ENCODE measurements around the gene CELF1.
"Not testable (repeated sequence)": the region's sequence is repeated elsewhere in the genome, so short reads cannot be mapped to it uniquely, and the experiment has no call there.

The CELF1 gene

GRCh38 chr11:47536915-47537314 is 16.0 kb downstream of the CELF1 start:
- DNase-seq = no peak

- DNase-seq = no peak
Measured at GRCh38 chr11:47534704-47535251, 18.2 kb downstream of the CELF1 start.

GRCh38 chr11:47533690-47534151 is 19.2 kb downstream of the CELF1 start:
- no peak for DNase-seq

- DNase-seq = no peak
Measured at GRCh38 chr11:47532597-47533213, 20.2 kb downstream of the CELF1 start.

GRCh38 chr11:47531666-47532065 is 21.3 kb downstream of the CELF1 start:
- no peak for DNase-seq

GRCh38 chr11:47530721-47531120 is 22.2 kb downstream of the CELF1 start:
- not testable (repeated sequence) for DNase-seq

- no peak for DNase-seq
Measured at GRCh38 chr11:47529951-47530350, 23.0 kb downstream of the CELF1 start.

GRCh38 chr11:47527186-47527585 is 25.7 kb downstream of the CELF1 start:
- DNase-seq = no peak

GRCh38 chr11:47526032-47526431 is 26.9 kb downstream of the CELF1 start:
- not testable (repeated sequence) for DNase-seq

GRCh38 chr11:47524291-47524874 is 28.5 kb downstream of the CELF1 start:
- DNase-seq = no peak

GRCh38 chr11:47523490-47524225 is 29.3 kb downstream of the CELF1 start:
- DNase-seq = no peak

- no peak for DNase-seq
Measured at GRCh38 chr11:47518212-47518964, 34.5 kb downstream of the CELF1 start.

GRCh38 chr11:47516984-47517853 is 35.7 kb downstream of the CELF1 start:
- DNase-seq = no peak

- DNase-seq = peak; percentile 33
Measured at GRCh38 chr11:47516155-47516554, 36.8 kb downstream of the CELF1 start.

- no peak for DNase-seq
Measured at GRCh38 chr11:47514825-47515647, 37.9 kb downstream of the CELF1 start.

- no peak for DNase-seq
Measured at GRCh38 chr11:47512701-47513100, 40.2 kb downstream of the CELF1 start.

GRCh38 chr11:47511917-47512316 is 41.0 kb downstream of the CELF1 start:
- DNase-seq = no peak

- no peak for DNase-seq
Measured at GRCh38 chr11:47510209-47510608, 42.7 kb downstream of the CELF1 start.

GRCh38 chr11:47509077-47509536 is 43.8 kb downstream of the CELF1 start:
- DNase-seq = no peak

- no peak for DNase-seq
Measured at GRCh38 chr11:47508240-47508957, 44.5 kb downstream of the CELF1 start.
